Testis (tissue), 3 donors: ENCODE results near the gene ERAP2. TPM values are rescaled to one million over a fixed set of nuclear protein-coding genes. Genes with fewer than 3 reads are reported as not detected.

Experiments
- DNase-seq: peaks from one replicate; pipeline ENCODE4 v3.0.0-alpha.2; 2019
- H3K27ac ChIP-seq, 2 donors: fragments of 200-600 bp; sonication (generic); one replicate each; pipeline ENCODE4 v1.5.1; 2019
- H3K27me3 ChIP-seq: fragments of 200-600 bp; sonication (generic); one replicate; pipeline ENCODE4 v1.5.1; 2019
- H3K36me3 ChIP-seq: fragments of 200-600 bp; sonication (generic); one replicate; pipeline ENCODE4 v1.5.1; 2017; ENCODE audit warnings: low read depth; ENCODE audit errors: missing control alignments
- H3K4me1 ChIP-seq: fragments of 200-600 bp; sonication (generic); one replicate; pipeline ENCODE4 v1.5.1; 2019
- H3K4me3 ChIP-seq, 2 donors: fragments of 200-600 bp; sonication (generic); one replicate each; pipeline ENCODE4 v1.5.1; 2017 to 2019
- H3K9me3 ChIP-seq: fragments of 200-600 bp; sonication (generic); one replicate; pipeline ENCODE4 v1.5.1; 2017
- POLR2A ChIP-seq: fragments of 450-650 bp; IDR thresholded peaks from one replicate; pipeline ENCODE4 v1.6.1; 2017; ENCODE audit warnings: antibody characterized with exemption, mild to moderate bottlenecking, moderate library complexity
- WGBS, 2 donors: methylation state at CpG; one replicate each; pipeline ENCODE4 v1.1.5; 2018; 5-methylcytosine and 5-hydroxymethylcytosine counted together
- intact Hi-C: fragments of 100-400 bp; cut with DNase I; formaldehyde crosslinking; loops from one replicate; pipeline ENCODE4 v1.15.1; 2023; ENCODE audit warnings: low total_unique reads
- polyA plus RNA-seq: library from polyadenylated mRNA; stranded (reverse); fragments of 350-450 nt; fragmentation: Illumina TruSeq; extraction: RNeasy Lipid Tissue Mini Kit (QIAGEN cat#74804); gene quantifications from one replicate; pipeline ENCODE4 v1.2.3, GENCODE V29; 2014; ENCODE audit warnings: low read depth, low replicate concordance; ENCODE audit not compliant: insufficient read depth
- total RNA-seq, 2 donors: library from RNA; depleted of rRNA; stranded (reverse); fragments of >200 nt; gene quantifications; one replicate each; pipeline ENCODE4 v1.2.3, GENCODE V29; 2016
- TF ChIP-seq, protein P1 (sequence below), 3 experiments: fragments of 450-650 bp in 2 of 3; fragments of 200-600 bp in 1 of 3; sonication (generic) in 1 of 3; IDR thresholded peaks; one replicate each; pipeline ENCODE4 v1.5.1; 2016 to 2019; ENCODE audit warnings: antibody characterized with exemption in 3 of 3, mild to moderate bottlenecking in 2 of 3, moderate library complexity in 1 of 3

The ERAP2 gene
- total and polyA plus RNA-seq, 3 donors from 2014 or later: 4.0 to 5.6 (median 4.4) TPM

DNA sequence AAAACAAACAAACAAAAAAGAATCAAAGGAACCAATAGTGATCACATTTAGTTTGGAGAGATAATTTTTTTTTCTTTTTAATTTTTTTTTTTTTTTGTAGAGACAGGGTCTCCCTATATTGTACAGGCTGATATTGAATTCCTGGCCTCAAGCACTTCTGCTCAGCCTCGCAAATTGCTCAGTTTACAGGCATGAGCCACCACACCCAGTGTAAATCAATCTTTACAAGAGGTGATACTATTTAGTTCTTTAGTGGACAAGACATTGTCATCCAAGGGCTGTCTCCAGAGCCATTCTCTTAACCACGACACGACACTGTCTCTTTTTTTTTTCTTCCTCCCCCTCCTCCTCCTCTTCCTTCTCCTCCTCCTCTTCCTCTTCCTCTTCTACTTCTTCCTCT lies 29.6 kb downstream of the ERAP2 start:
- Histone ChIP-seq H3K4me1 (no peaks in the 10 kb centered on the region), H3K9me3 (no peaks in the 10 kb centered on the region), H3K27ac (no peak overlapping the region), H3K27me3 (no peaks in the 10 kb centered on the region), H3K36me3 (no peaks in the 10 kb centered on the region), H3K4me3 (no peak overlapping the region)
- WGBS, 2 donors: 88% methylated on average over 3 of the region's 3 CpGs
- intact Hi-C loops: no loop called here
- TF ChIP-seq POLR2A: no peak
- TF ChIP-seq, protein P1, sequence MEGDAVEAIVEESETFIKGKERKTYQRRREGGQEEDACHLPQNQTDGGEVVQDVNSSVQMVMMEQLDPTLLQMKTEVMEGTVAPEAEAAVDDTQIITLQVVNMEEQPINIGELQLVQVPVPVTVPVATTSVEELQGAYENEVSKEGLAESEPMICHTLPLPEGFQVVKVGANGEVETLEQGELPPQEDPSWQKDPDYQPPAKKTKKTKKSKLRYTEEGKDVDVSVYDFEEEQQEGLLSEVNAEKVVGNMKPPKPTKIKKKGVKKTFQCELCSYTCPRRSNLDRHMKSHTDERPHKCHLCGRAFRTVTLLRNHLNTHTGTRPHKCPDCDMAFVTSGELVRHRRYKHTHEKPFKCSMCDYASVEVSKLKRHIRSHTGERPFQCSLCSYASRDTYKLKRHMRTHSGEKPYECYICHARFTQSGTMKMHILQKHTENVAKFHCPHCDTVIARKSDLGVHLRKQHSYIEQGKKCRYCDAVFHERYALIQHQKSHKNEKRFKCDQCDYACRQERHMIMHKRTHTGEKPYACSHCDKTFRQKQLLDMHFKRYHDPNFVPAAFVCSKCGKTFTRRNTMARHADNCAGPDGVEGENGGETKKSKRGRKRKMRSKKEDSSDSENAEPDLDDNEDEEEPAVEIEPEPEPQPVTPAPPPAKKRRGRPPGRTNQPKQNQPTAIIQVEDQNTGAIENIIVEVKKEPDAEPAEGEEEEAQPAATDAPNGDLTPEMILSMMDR (IDR thresholded peaks at IDR 0.05): no peak
- DNase-seq: no peak

- no peak for TF ChIP-seq POLR2A
- TF ChIP-seq, protein P1 (IDR thresholded peaks at IDR 0.05): no peak
- no peak overlapping the region for H3K27ac ChIP-seq
- H3K9me3 ChIP-seq: no peaks in the 10 kb centered on the region
- no peaks in the 10 kb centered on the region for H3K36me3 ChIP-seq
- H3K27me3 ChIP-seq: no peaks in the 10 kb centered on the region
- intact Hi-C loops: no loop called here
- H3K4me3 ChIP-seq: no peak overlapping the region
- WGBS, 2 donors: 67 to 78% methylated on average over 4 of the region's 4 CpGs
- DNase-seq: no peak
- H3K4me1 ChIP-seq: no peaks in the 10 kb centered on the region
These were observed 32.7 kb downstream of the ERAP2 start for GRCh38 chr5:96909003-96909402.

GRCh38 chr5:96909435-96909834 lies 33.1 kb downstream of the ERAP2 start:
- Histone ChIP-seq H3K27me3 (no peaks in the 10 kb centered on the region), H3K9me3 (no peaks in the 10 kb centered on the region), H3K4me3 (no peak overlapping the region), H3K4me1 (no peaks in the 10 kb centered on the region), H3K36me3 (no peaks in the 10 kb centered on the region), H3K27ac (no peak overlapping the region)
- 89 to 93% methylated on average over 4 of the region's 4 CpGs for WGBS, 2 donors
- DNase-seq: no peak
- intact Hi-C loops: no loop called here
- no peak for TF ChIP-seq POLR2A
- TF ChIP-seq, protein P1 (IDR thresholded peaks at IDR 0.05): no peak

DNA sequence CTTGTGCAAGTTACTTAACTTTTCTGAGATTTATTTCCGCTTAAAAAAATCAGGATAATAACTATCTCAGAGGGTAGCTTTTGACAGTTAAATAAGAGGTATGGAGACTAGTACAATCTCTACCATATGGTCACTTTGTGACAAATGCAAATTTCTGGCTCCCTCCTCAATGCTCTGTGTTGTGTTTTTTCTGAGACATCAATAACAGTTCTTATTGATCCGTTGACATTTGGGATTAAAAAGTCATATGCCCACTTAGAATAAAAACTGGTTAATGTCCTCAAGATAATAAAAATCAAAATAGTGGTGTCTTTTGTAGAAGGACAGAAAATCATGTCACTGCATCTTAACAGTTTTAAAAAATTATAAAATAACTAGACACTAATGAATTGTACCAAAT lies 34.8 kb downstream of the ERAP2 start:
- WGBS, 2 donors: 90 to 92% methylated on average over 2 of the region's 2 CpGs
- no peaks in the 10 kb centered on the region for H3K9me3 ChIP-seq
- no peak overlapping the region for H3K27ac ChIP-seq
- intact Hi-C loops: no loop called here
- no peaks in the 10 kb centered on the region for H3K27me3 ChIP-seq
- no peaks in the 10 kb centered on the region for H3K4me1 ChIP-seq
- no peaks in the 10 kb centered on the region for H3K36me3 ChIP-seq
- no peak overlapping the region for H3K4me3 ChIP-seq
- DNase-seq: no peak
- TF ChIP-seq, protein P1 (IDR thresholded peaks at IDR 0.05): no peak
- no peak for TF ChIP-seq POLR2A

- Histone ChIP-seq H3K27me3 (no peaks in the 10 kb centered on the region), H3K9me3 (no peaks in the 10 kb centered on the region), H3K36me3 (no peaks in the 10 kb centered on the region), H3K4me1 (no peaks in the 10 kb centered on the region), H3K4me3 (no peak overlapping the region), H3K27ac (no peak overlapping the region)
- intact Hi-C loops: no loop called here
- no peak for DNase-seq
- WGBS, 2 donors: 61 to 69% methylated on average over 2 of the region's 2 CpGs
- TF ChIP-seq, protein P1 (IDR thresholded peaks at IDR 0.05): no peak
- no peak for TF ChIP-seq POLR2A
These were observed 36.9 kb downstream of the ERAP2 start for GRCh38 chr5:96913233-96913632.
